Skeletal muscle satellite cell (primary cell): ENCODE data around the gene SLC25A44.

ENCODE experiments used
- H3K27me3 ChIP-seq: 2 replicates; pipeline ENCODE4 v1.7.0; 2013; ENCODE audit warnings: low read length; ENCODE audit not compliant: control insufficient read depth, insufficient read depth
- H3K36me3 ChIP-seq: 2 replicates; pipeline ENCODE4 v1.7.0; 2013; ENCODE audit warnings: mild to moderate bottlenecking, control low read depth, low read length; ENCODE audit not compliant: insufficient read depth
- H3K4me1 ChIP-seq: 2 replicates; pipeline ENCODE4 v1.7.0; 2013; ENCODE audit warnings: low read length; ENCODE audit not compliant: control insufficient read depth, insufficient read depth
- H3K4me2 ChIP-seq: 2 replicates; pipeline ENCODE4 v1.7.0; 2013; ENCODE audit warnings: mild to moderate bottlenecking, low read length
- H3K4me3 ChIP-seq: 2 replicates; pipeline ENCODE4 v1.7.0; 2013; ENCODE audit warnings: low read length
- H3K9ac ChIP-seq: 2 replicates; pipeline ENCODE4 v1.7.0; 2013; ENCODE audit warnings: mild to moderate bottlenecking, low read depth, low read length, moderate library complexity
- H3K9me3 ChIP-seq: replicated peaks from 2 replicates; pipeline ENCODE4 v1.7.0; 2013; ENCODE audit warnings: mild to moderate bottlenecking, control low read depth, low read length

SLC25A44 gene

GRCh38 chr1:156246781-156247459, 53.0 kb downstream of the SLC25A44 start:
- H3K36me3 ChIP-seq = peaks cover 32% of the 10 kb centered on the region
- H3K4me3 ChIP-seq = no peak overlapping the region
- no peaks in the 10 kb centered on the region for H3K9me3 ChIP-seq
- H3K4me1 ChIP-seq = peaks cover 14% of the 10 kb centered on the region
- no peak overlapping the region for H3K4me2 ChIP-seq
- no peak overlapping the region for H3K9ac ChIP-seq
- H3K27me3 ChIP-seq = peaks cover 18% of the 10 kb centered on the region

GRCh38 chr1:156247460-156248322, 53.8 kb downstream of the SLC25A44 start, which contains the start of gene PAQR6:
TSS of gene PAQR6 (minus strand) at chr1:156248056. CDS start at chr1:156246731, 1,325 bp downstream.
- Histone ChIP-seq H3K9me3 (no peaks in the 10 kb centered on the region), H3K27me3 (peaks cover 18% of the 10 kb centered on the region), H3K4me2 (no peak within 1 kb of the TSS), H3K4me1 (peaks cover 10% of the 10 kb centered on the region), H3K9ac (no peak within 1 kb of the TSS), H3K36me3 (peaks cover 40% of the 10 kb centered on the region), H3K4me3 (no peak within 1 kb of the TSS)

- Histone ChIP-seq H3K4me3 (no peak overlapping the region), H3K4me2 (no peak overlapping the region), H3K27me3 (peaks cover 18% of the 10 kb centered on the region), H3K36me3 (peaks cover 46% of the 10 kb centered on the region), H3K9ac (no peak overlapping the region), H3K4me1 (peaks cover 10% of the 10 kb centered on the region), H3K9me3 (no peaks in the 10 kb centered on the region)
Measured at GRCh38 chr1:156248323-156248683, 54.4 kb downstream of the SLC25A44 start.

GRCh38 chr1:156249593-156249992, 55.7 kb downstream of the SLC25A44 start:
- Histone ChIP-seq H3K27me3 (peaks cover 18% of the 10 kb centered on the region), H3K4me2 (no peak overlapping the region), H3K9ac (no peak overlapping the region), H3K9me3 (no peaks in the 10 kb centered on the region), H3K4me3 (no peak overlapping the region), H3K36me3 (peaks cover 56% of the 10 kb centered on the region), H3K4me1 (peaks cover 10% of the 10 kb centered on the region)

GRCh38 chr1:156251527-156251926, 57.6 kb downstream of the SLC25A44 start:
- H3K4me2 ChIP-seq = no peak overlapping the region
- peaks cover 3% of the 10 kb centered on the region for H3K4me1 ChIP-seq
- H3K9ac ChIP-seq = no peak overlapping the region
- H3K4me3 ChIP-seq = no peak overlapping the region
- H3K36me3 ChIP-seq = peaks cover 65% of the 10 kb centered on the region
- H3K27me3 ChIP-seq = peaks cover 3% of the 10 kb centered on the region
- H3K9me3 ChIP-seq = no peaks in the 10 kb centered on the region

GRCh38 chr1:156253634-156254033, 59.7 kb downstream of the SLC25A44 start:
- H3K4me1 ChIP-seq = no peaks in the 10 kb centered on the region

DNA sequence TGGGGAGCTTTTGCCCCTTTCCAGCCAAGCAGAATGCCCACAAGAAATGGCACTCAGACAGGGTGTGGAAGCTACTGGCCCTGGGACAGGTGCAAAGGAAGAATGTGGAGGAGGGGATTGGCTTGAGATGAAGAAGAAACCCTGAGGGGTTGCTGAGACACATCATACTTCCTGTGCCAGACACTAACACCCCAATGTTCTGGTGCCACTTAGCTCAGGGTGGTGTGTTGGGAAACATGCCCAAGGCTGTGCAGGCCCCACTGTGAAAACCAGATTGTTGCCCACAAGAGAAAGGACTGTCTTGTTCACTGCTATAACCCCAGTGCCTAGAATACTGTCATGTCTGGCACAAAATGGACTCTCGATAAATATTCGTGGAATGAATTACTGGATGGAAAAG, 63.8 kb downstream of the SLC25A44 start:
- H3K36me3 ChIP-seq = peaks cover 72% of the 10 kb centered on the region
- H3K9me3 ChIP-seq = no peaks in the 10 kb centered on the region
- no peaks in the 10 kb centered on the region for H3K27me3 ChIP-seq
- no peak overlapping the region for H3K4me2 ChIP-seq
- no peak overlapping the region for H3K4me3 ChIP-seq
- peaks cover 4% of the 10 kb centered on the region for H3K4me1 ChIP-seq
- no peak overlapping the region for H3K9ac ChIP-seq

More at GRCh38 chr1:156253634-156254033, 59.7 kb downstream of the SLC25A44 start:
- Histone ChIP-seq H3K4me3 (no peak overlapping the region), H3K4me2 (no peak overlapping the region), H3K9ac (no peak overlapping the region), H3K27me3 (no peaks in the 10 kb centered on the region), H3K9me3 (no peaks in the 10 kb centered on the region), H3K36me3 (peaks cover 83% of the 10 kb centered on the region)

DNA sequence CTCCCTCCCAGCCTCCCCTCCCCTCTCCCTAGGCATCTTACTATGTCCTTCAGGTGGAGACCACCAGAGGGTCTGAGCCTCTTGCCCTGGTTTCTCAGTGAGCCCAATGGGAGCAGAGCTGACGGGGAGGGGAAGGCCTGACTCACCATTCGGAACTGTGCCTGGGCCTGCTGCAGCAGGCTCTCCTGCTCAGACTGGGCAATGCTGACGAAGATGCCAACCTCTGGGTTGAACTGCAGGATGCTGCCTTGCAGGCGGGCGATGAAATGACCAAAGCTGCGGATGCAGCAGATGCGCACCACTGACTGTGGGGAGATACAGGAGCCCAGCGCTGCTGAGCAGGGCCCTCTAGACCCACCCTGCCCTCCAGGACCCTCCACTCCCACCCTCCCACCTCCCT, 65.0 kb downstream of the SLC25A44 start:
- H3K4me2 ChIP-seq = no peak overlapping the region
- peaks cover 15% of the 10 kb centered on the region for H3K4me1 ChIP-seq
- H3K9ac ChIP-seq = no peak overlapping the region
- no peaks in the 10 kb centered on the region for H3K27me3 ChIP-seq
- H3K9me3 ChIP-seq = no peaks in the 10 kb centered on the region
- peaks cover 69% of the 10 kb centered on the region for H3K36me3 ChIP-seq
- no peak overlapping the region for H3K4me3 ChIP-seq

- Histone ChIP-seq H3K36me3 (peaks cover 69% of the 10 kb centered on the region), H3K9me3 (no peaks in the 10 kb centered on the region), H3K4me1 (peaks cover 15% of the 10 kb centered on the region)
Measured at GRCh38 chr1:156259805-156260204, 65.9 kb downstream of the SLC25A44 start.

GRCh38 chr1:156260896-156261295, 67.0 kb downstream of the SLC25A44 start:
- H3K4me3 ChIP-seq = no peak overlapping the region
- H3K36me3 ChIP-seq = peaks cover 75% of the 10 kb centered on the region
- no peak overlapping the region for H3K9ac ChIP-seq
- H3K27me3 ChIP-seq = no peaks in the 10 kb centered on the region
- no peak overlapping the region for H3K4me2 ChIP-seq
- peaks cover 15% of the 10 kb centered on the region for H3K4me1 ChIP-seq
- H3K9me3 ChIP-seq = no peaks in the 10 kb centered on the region

More at GRCh38 chr1:156259805-156260204, 65.9 kb downstream of the SLC25A44 start:
- H3K4me2 ChIP-seq = no peak overlapping the region
- no peaks in the 10 kb centered on the region for H3K27me3 ChIP-seq
- H3K4me3 ChIP-seq = no peak overlapping the region
- no peak overlapping the region for H3K9ac ChIP-seq
